H1 (cell line): ENCODE results near the gene PEAK3. TPM values are rescaled to one million over a fixed set of nuclear protein-coding genes. Genes with fewer than 3 reads are reported as not detected.

ENCODE experiments used
- CHD1 ChIP-seq: IDR thresholded peaks from 2 replicates; pipeline ENCODE4 v1.6.1; 2012; ENCODE audit warnings: low read depth, low read length, improper control_type of control experiment
- GTF2F1 ChIP-seq: IDR thresholded peaks from 2 replicates; pipeline ENCODE4 v1.6.1; 2012; ENCODE audit warnings: low read depth, low read length, improper control_type of control experiment, borderline replicate concordance
- RFX5 ChIP-seq: IDR thresholded peaks from 2 replicates; pipeline ENCODE4 v1.6.1; 2011; ENCODE audit warnings: low read depth, low read length, improper control_type of control experiment, borderline replicate concordance
- SIX5 ChIP-seq: IDR thresholded peaks from 2 replicates; pipeline ENCODE4 v1.6.1; 2011; ENCODE audit warnings: mild to moderate bottlenecking, low read depth, low read length
- SP1 ChIP-seq: IDR thresholded peaks from 2 replicates; pipeline ENCODE4 v1.6.1; 2011; ENCODE audit warnings: low read depth, low read length
- TEAD4 ChIP-seq: IDR thresholded peaks from 2 replicates; pipeline ENCODE4 v1.6.1; 2012; ENCODE audit warnings: low read depth, low read length, inconsistent platforms, mixed read lengths
- polyA plus RNA-seq, 7 experiments: library from polyadenylated mRNA; depleted of rRNA in 3 of 7; stranded (reverse) in 5 of 7; unstranded in 2 of 7; fragments of >200 nt in 5 of 7; fragments of 200-250 nt in 2 of 7; gene quantifications; 1 replicate in 5 of 7; 2 replicates in 1 of 7; 4 replicates in 1 of 7; pipeline versions ENCODE4 v1.2.1 to v1.2.3, GENCODE V29; 2011 to 2013; ENCODE audit warnings: missing spikeins in 2 of 7, mixed read lengths in 2 of 7
- total RNA-seq: library from RNA; stranded (reverse); fragmentation: NEBNext Ultra II Directional; extraction: Animal tissue kit (Norgen Biotek cat#: 25700); gene quantifications from 2 replicates; pipeline ENCODE4 v1.2.1, GENCODE V29; 2021

Gene PEAK3
- total and polyA plus RNA-seq, 2 of the 8 experiments (the other 6 are each of a cell fraction or from before 2014, with no cell fraction given), result not detected

DNA sequence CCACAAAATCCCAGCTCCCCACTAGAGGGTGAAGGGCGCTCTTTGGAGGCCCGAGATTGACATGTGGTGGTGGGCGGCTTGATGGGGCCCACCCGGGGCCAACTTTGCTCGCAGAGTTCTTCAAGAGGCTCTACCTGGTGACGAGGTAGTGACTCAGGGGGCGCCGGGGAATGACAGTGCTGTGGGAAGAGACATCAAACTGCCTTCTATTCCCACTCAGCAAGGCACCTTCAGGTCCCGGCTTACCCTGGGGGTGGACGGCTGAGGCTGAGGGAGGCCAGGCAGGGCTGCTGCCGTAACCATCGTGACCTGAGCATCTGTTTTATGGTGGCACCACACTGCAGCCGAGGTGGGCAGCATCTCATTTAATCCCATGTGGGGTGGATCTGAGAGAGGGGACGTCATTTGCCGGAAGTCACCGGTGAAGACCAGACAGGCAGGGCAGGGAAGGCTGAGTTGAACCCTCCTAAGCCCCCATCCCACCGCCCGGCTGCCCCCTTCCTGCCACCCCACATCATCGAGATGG, 24.4 kb upstream of the PEAK3 start (continued):
- TF ChIP-seq RFX5 (no peak), SIX5 (no peak), GTF2F1 (no peak), CHD1 (no peak), SP1 (no peak), TEAD4 (no peak)
